K562 (cell line): ENCODE measurements around the gene PTPN11. TPM values are rescaled to one million over a fixed set of nuclear protein-coding genes. Genes with fewer than 3 reads are reported as not detected.

Experiments
- ATF7 ChIP-seq: fragments of 450-650 bp; IDR thresholded peaks from 2 replicates; pipeline ENCODE4 v1.7.1; 2014; ENCODE audit warnings: mild to moderate bottlenecking, moderate library complexity
- CBX5 ChIP-seq: IDR thresholded peaks from 2 replicates; pipeline ENCODE4 v1.6.1; 2014; ENCODE audit warnings: low read depth, borderline replicate concordance
- E2F8 ChIP-seq: fragments of 450-650 bp; IDR thresholded peaks from 2 replicates; pipeline ENCODE4 v1.7.1; 2018; ENCODE audit warnings: mild to moderate bottlenecking, low read depth; ENCODE audit not compliant: partially characterized antibody
- FOXJ3 ChIP-seq: sonication (generic); formaldehyde crosslinking; IDR thresholded peaks from 2 replicates; pipeline ENCODE4 v1.4.0; 2020; ENCODE audit warnings: mild to moderate bottlenecking, missing genetic modification reagents
- GABPB1 ChIP-seq: sonication (generic); formaldehyde crosslinking; IDR thresholded peaks from 2 replicates; pipeline ENCODE4 v1.8.0; 2022; ENCODE audit warnings: mild to moderate bottlenecking, missing genetic modification reagents
- HMBOX1 ChIP-seq: sonication (generic); IDR thresholded peaks from 2 replicates; pipeline ENCODE4 v1.6.1; 2016
- IFI16 ChIP-seq: fragments of 250-450 bp; sonication (Bioruptor Pico); IDR thresholded peaks from 2 replicates; pipeline ENCODE4 v2.1.2; 2022; ENCODE audit warnings: mild to moderate bottlenecking, inconsistent platforms
- JUN ChIP-seq, 2 experiments: sonication (generic) in 1 of 2; formaldehyde crosslinking in 1 of 2; IDR thresholded peaks; 2 replicates each; pipeline versions ENCODE4 v1.6.1 to v1.8.0; 2012 to 2022; ENCODE audit warnings: borderline replicate concordance in 2 of 2, mild to moderate bottlenecking in 2 of 2, improper control_type of control experiment in 1 of 2, low read depth in 1 of 2, low read length in 1 of 2, missing genetic modification reagents in 1 of 2
- JUND ChIP-seq, 2 experiments: IDR thresholded peaks; 2 replicates in 1 of 2; 3 replicates in 1 of 2; pipeline ENCODE4 v1.6.1; 2011; ENCODE audit warnings: borderline replicate concordance in 2 of 2, low read depth in 2 of 2, low read length in 2 of 2, improper control_type of control experiment in 1 of 2, missing biosample characterization in 1 of 2, missing genetic modification characterization in 1 of 2, missing genetic modification reagents in 1 of 2
- MAFK ChIP-seq: IDR thresholded peaks from 2 replicates; pipeline ENCODE4 v1.6.1; 2011; ENCODE audit warnings: low read length, improper control_type of control experiment
- MAZ ChIP-seq, 2 experiments: fragments of 450-650 bp in 1 of 2; sonication (generic) in 1 of 2; formaldehyde crosslinking; IDR thresholded peaks in 1 of 2; conservative IDR thresholded peaks in 1 of 2; 2 replicates each; pipeline versions ENCODE4 v1.4.0 to v1.5.0; 2020; ENCODE audit warnings: mild to moderate bottlenecking in 1 of 2, missing genetic modification reagents in 1 of 2
- NFE2 ChIP-seq: IDR thresholded peaks from 2 replicates; pipeline ENCODE4 v1.6.1; 2014; ENCODE audit warnings: antibody characterized with exemption, low read depth
- RBM25 ChIP-seq: fragments of 200-400 bp; formaldehyde crosslinking; IDR thresholded peaks from 2 replicates; pipeline ENCODE4 v1.6.1; 2018; ENCODE audit warnings: low read length, low read depth, moderate library complexity; ENCODE audit not compliant: severe bottlenecking
- SMAD1 ChIP-seq: fragments of 150-350 bp; IDR thresholded peaks from 2 replicates; pipeline ENCODE4 v1.6.1; 2014; ENCODE audit warnings: low read length, low read depth; ENCODE audit not compliant: partially characterized antibody
- SMAD2 ChIP-seq: fragments of 150-350 bp; IDR thresholded peaks from 2 replicates; pipeline ENCODE4 v1.6.1; 2014; ENCODE audit warnings: low read depth, mild to moderate bottlenecking, low read length
- SMARCA4 ChIP-seq: fragments of 450-650 bp; IDR thresholded peaks from 2 replicates; pipeline ENCODE4 v1.6.1; 2016
- SNAPC5 ChIP-seq: fragments of 250-450 bp; sonication (Bioruptor Pico); IDR thresholded peaks from 2 replicates; pipeline ENCODE4 v1.8.0; 2021; ENCODE audit warnings: moderate library complexity, mild to moderate bottlenecking, inconsistent platforms
- TAF15 ChIP-seq: fragments of 200-400 bp; formaldehyde crosslinking; IDR thresholded peaks from 2 replicates; pipeline ENCODE4 v1.6.1; 2017; ENCODE audit warnings: mild to moderate bottlenecking, low read depth, low read length, moderate library complexity
- TFAP4 ChIP-seq: sonication (generic); formaldehyde crosslinking; IDR thresholded peaks from 2 replicates; pipeline ENCODE4 v1.8.0; 2022; ENCODE audit warnings: missing genetic modification reagents, mild to moderate bottlenecking, moderate library complexity, borderline replicate concordance
- THRA ChIP-seq: fragments of 450-650 bp; IDR thresholded peaks from 2 replicates; pipeline ENCODE4 v1.6.1; 2017; ENCODE audit warnings: mild to moderate bottlenecking, moderate library complexity
- ZFPM2 ChIP-seq: fragments of 250-450 bp; sonication (Bioruptor Pico); IDR thresholded peaks from 2 replicates; pipeline ENCODE4 v1.5.1; 2022; ENCODE audit warnings: mild to moderate bottlenecking
- ZNF263 ChIP-seq: sonication (generic); formaldehyde crosslinking; IDR thresholded peaks from 2 replicates; pipeline ENCODE4 v1.8.0; 2022; ENCODE audit warnings: mild to moderate bottlenecking, missing genetic modification reagents, borderline replicate concordance
- polyA plus RNA-seq, 8 experiments: library from polyadenylated mRNA; depleted of rRNA in 4 of 8; stranded (reverse) in 5 of 8; unstranded in 3 of 8; fragments of >200 nt; fragmentation: Nextera tagmentation in 2 of 8; fragmentation: Illumina TruSeq in 1 of 8; extraction: Ambion mirVana in 2 of 8; extraction: Trizol in 1 of 8; gene quantifications; 2 replicates each; pipeline versions ENCODE4 v1.2.1 to v1.2.3, GENCODE V29; 2011 to 2014; ENCODE audit warnings: inconsistent platforms in 1 of 8, missing spikeins in 1 of 8
- total RNA-seq, 7 experiments: library from RNA; depleted of rRNA in 6 of 7; stranded (reverse); fragments of >200 nt in 6 of 7; fragmentation: Illumina TruSeq in 2 of 7; extraction: Trizol in 2 of 7; gene quantifications; 2 replicates each; pipeline versions ENCODE4 v1.2.1 to v1.2.3, GENCODE V29; 2011 to 2021; ENCODE audit warnings: low replicate concordance in 1 of 7

Gene PTPN11
- total and polyA plus RNA-seq, 9 of the 15 experiments (the other 6 are each of a cell fraction or from before 2014, with no cell fraction given), result 22.5 to 126 (median 79.7) TPM

- TF ChIP-seq GABPB1 (no peak), ATF7 (peak; percentile 22; the same call in 1 of the 2 replicates), IFI16 (no peak), ZFPM2 (CRISPR knock-in tag) (no peak), FOXJ3 (CRISPR knock-in tag) (no peak), SMAD2 (no peak), THRA (no peak), CBX5 (no peak), RBM25 (no peak), NFE2 (no peak), SMARCA4 (peak; percentile 64), HMBOX1 (no peak), TFAP4 (peak; percentile 86), MAZ (CRISPR knock-in tag; conservative IDR thresholded peaks at IDR 0.05 in 1 of 2, IDR thresholded peaks at IDR 0.05 in 1 of 2) (no peak), JUN (IDR thresholded peaks at IDR 0.05; ENCODE audit: borderline replicate concordance, low read depth, low read length) (no peak), JUN (CRISPR knock-in tag; IDR thresholded peaks at IDR 0.05; ENCODE audit: borderline replicate concordance) (no peak), JUND (IDR thresholded peaks at IDR 0.05; ENCODE audit: borderline replicate concordance, low read depth, low read length) (peak; percentile 33; the same call in 1 of the 2 replicates), JUND (tag; IDR thresholded peaks at IDR 0.05; ENCODE audit: borderline replicate concordance, low read depth, low read length) (0 out of 3 replicates have a peak, but pooled peaks have one; percentile 14), E2F8 (no peak), TAF15 (no peak), ZNF263 (CRISPR knock-in tag) (no peak), SNAPC5 (CRISPR knock-in tag) (no peak), MAFK (no peak), SMAD1 (no peak)
Observed at GRCh38 chr12:112386726-112387125, 32.0 kb upstream of the PTPN11 start (continued).
